Measurements from ENCODE around the gene SYCE3.
A peak's percentile ranks its signal among the peaks of the same experiment; 100 is the strongest.

SYCE3 gene

DNA sequence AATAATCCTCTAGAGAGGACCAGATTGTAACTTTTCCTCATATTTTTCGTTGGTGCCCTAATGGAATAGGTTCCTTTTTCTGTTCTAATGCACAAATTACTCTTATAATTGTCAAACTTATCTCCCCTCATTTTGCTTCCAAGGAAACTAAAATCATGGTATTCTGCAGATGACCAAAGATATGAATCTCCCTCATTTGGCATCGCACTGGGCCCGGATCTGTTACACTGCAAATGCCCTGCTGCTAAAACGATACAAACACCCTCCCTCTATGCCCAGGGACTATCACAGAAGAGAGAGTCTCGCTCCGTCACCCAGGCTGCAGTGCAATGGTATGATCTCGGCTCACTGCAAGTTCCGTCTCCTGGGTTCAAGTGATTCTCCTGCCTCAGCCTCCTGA lies 9.4 kb downstream of the SYCE3 start:
- H3K27ac ChIP-seq (ENCODE audit: low read depth, low read length): no peak overlapping the region
- H3K27me3 ChIP-seq (ENCODE audit: control insufficient read depth in 5 of 5, insufficient read depth in 4 of 5, low read length in 5 of 5): peaks cover 3 to 8% (median 7%) of the 10 kb centered on the region in 5 donors
- no peak overlapping the region for H3K9ac ChIP-seq (ENCODE audit: low read length in 5 of 5)
- no peaks in the 10 kb centered on the region for H3K36me3 ChIP-seq (ENCODE audit: control insufficient read depth in 5 of 5, insufficient read depth in 5 of 5, low read length in 5 of 5)
- no peaks in the 10 kb centered on the region for H3K9me3 ChIP-seq (ENCODE audit: control insufficient read depth in 5 of 5, low read length in 5 of 5)
- peaks cover 0 to 11% (median 8%) of the 10 kb centered on the region in 5 donors for H3K4me1 ChIP-seq (ENCODE audit: control insufficient read depth in 5 of 5, insufficient read depth in 5 of 5, low read length in 5 of 5)
- no peak overlapping the region for H3K4me3 ChIP-seq (ENCODE audit: low read depth in 1 of 5, low read length in 5 of 5)

DNA sequence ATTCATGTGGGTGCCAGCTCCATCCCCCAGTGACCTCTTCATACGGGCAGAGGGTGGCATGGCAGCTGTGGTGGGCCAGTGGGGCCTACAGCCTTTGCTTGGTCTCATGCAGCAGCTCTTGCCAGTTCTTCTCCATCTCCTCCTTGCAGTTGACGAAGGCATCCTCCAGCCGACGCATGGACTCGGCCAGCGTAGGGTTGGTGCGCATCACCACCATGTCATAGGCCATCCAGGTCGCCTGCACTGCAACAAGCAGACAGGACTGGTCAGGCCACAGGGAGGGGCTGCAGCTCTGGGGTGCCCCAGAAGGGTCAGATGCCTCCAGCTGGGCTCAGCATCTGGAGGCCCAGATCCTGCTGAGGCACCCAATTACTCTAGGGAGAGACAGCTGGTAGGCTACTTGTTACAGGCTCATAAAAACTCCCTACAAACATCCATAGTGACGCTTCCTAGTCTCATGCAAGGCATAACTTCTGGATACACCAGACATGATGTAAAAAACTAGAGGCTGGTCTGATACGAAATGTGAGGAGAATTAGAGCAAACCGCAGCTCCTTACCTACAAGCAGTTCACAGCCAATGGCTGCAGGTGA lies 11.5 kb downstream of the SYCE3 start:
- H3K9ac ChIP-seq (ENCODE audit: low read length in 5 of 5): no peak overlapping the region
- peaks cover 0 to 18% (median 11%) of the 10 kb centered on the region in 5 donors for H3K4me1 ChIP-seq (ENCODE audit: control insufficient read depth in 5 of 5, insufficient read depth in 5 of 5, low read length in 5 of 5)
- H3K36me3 ChIP-seq (ENCODE audit: control insufficient read depth in 5 of 5, insufficient read depth in 5 of 5, low read length in 5 of 5): no peaks in the 10 kb centered on the region
- H3K9me3 ChIP-seq (ENCODE audit: control insufficient read depth in 5 of 5, low read length in 5 of 5): no peaks in the 10 kb centered on the region
- no peak overlapping the region for H3K4me3 ChIP-seq (ENCODE audit: low read depth in 1 of 5, low read length in 5 of 5)
- no peak overlapping the region for H3K27ac ChIP-seq (ENCODE audit: low read depth, low read length)
- H3K27me3 ChIP-seq (ENCODE audit: control insufficient read depth in 5 of 5, insufficient read depth in 4 of 5, low read length in 5 of 5): peaks cover 12 to 20% (median 17%) of the 10 kb centered on the region in 5 donors

DNA sequence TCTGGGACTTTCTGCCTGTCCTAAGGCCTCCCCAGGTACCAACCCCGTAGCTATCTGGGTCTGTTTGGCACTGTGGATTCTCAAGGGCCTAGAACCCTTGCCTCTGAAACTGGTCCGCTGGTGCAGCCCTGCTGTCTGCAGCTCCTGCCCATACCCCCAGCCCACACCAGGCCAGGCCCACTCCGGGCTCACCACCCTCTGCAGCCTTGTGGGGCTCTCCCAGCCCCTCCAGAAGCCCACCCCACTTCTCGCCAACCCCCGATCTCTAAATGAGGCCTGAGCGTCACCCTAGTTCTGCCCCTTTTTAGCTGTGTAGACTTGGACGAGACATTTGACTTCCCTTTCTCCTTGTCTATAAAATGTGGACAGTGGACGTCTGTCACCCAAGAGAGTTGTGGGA lies 12.3 kb downstream of the SYCE3 start:
- no peak overlapping the region for H3K9ac ChIP-seq (ENCODE audit: low read length in 5 of 5)
- H3K36me3 ChIP-seq (ENCODE audit: control insufficient read depth in 5 of 5, insufficient read depth in 5 of 5, low read length in 5 of 5): no peaks in the 10 kb centered on the region
- H3K9me3 ChIP-seq (ENCODE audit: control insufficient read depth in 5 of 5, low read length in 5 of 5): no peaks in the 10 kb centered on the region
- H3K27ac ChIP-seq (ENCODE audit: low read depth, low read length): no peak overlapping the region
- peaks cover 14 to 25% (median 24%) of the 10 kb centered on the region in 5 donors for H3K27me3 ChIP-seq (ENCODE audit: control insufficient read depth in 5 of 5, insufficient read depth in 4 of 5, low read length in 5 of 5)
- no peak overlapping the region for H3K4me3 ChIP-seq (ENCODE audit: low read depth in 1 of 5, low read length in 5 of 5)
- H3K4me1 ChIP-seq (ENCODE audit: control insufficient read depth in 5 of 5, insufficient read depth in 5 of 5, low read length in 5 of 5): peaks cover 0 to 21% (median 11%) of the 10 kb centered on the region in 5 donors

DNA sequence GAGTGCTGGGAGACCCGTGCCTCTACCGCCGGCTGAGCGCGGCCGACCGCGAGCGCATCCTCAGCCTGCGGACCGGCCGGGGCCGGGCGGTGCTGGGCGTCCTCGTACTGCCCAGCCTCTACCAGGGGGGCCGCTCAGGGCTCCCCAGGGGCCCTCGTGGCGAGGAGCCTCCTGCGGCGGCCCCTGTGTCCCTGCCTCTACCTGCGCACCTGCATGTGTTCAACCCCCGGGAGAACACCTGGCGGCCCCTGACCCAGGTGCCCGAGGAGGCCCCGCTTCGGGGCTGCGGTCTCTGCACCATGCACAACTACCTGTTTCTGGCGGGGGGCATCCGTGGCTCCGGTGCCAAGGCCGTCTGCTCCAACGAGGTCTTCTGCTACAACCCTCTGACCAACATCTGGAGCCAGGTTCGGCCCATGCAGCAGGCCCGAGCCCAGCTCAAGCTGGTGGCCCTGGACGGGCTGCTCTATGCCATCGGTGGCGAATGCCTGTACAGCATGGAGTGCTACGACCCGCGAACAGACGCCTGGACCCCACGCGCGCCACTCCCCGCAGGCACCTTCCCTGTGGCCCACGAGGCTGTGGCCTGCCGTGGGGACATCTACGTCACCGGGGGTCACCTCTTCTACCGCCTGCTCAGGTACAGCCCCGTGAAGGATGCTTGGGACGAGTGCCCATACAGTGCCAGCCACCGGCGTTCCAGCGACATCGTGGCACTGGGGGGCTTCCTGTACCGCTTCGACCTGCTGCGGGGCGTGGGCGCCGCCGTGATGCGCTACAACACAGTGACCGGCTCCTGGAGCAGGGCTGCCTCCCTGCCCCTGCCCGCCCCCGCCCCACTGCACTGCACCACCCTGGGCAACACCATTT lies 13.6 kb downstream of the SYCE3 start:
- Histone ChIP-seq H3K4me3 (ENCODE audit: low read depth in 1 of 5, low read length in 5 of 5) (peak overlapping the region in 3 of 5 donors; percentile 31 to 54 (median 48)), H3K9ac (ENCODE audit: low read length in 5 of 5) (peak overlapping the region in 1 of 5 donors; percentile 20), H3K27me3 (ENCODE audit: control insufficient read depth in 5 of 5, insufficient read depth in 4 of 5, low read length in 5 of 5) (peaks cover 14 to 27% (median 24%) of the 10 kb centered on the region in 5 donors), H3K4me1 (ENCODE audit: control insufficient read depth in 5 of 5, insufficient read depth in 5 of 5, low read length in 5 of 5) (peaks cover 0 to 29% (median 17%) of the 10 kb centered on the region in 5 donors), H3K36me3 (ENCODE audit: control insufficient read depth in 5 of 5, insufficient read depth in 5 of 5, low read length in 5 of 5) (no peaks in the 10 kb centered on the region), H3K27ac (ENCODE audit: low read depth, low read length) (no peak overlapping the region), H3K9me3 (ENCODE audit: control insufficient read depth in 5 of 5, low read length in 5 of 5) (no peaks in the 10 kb centered on the region)

DNA sequence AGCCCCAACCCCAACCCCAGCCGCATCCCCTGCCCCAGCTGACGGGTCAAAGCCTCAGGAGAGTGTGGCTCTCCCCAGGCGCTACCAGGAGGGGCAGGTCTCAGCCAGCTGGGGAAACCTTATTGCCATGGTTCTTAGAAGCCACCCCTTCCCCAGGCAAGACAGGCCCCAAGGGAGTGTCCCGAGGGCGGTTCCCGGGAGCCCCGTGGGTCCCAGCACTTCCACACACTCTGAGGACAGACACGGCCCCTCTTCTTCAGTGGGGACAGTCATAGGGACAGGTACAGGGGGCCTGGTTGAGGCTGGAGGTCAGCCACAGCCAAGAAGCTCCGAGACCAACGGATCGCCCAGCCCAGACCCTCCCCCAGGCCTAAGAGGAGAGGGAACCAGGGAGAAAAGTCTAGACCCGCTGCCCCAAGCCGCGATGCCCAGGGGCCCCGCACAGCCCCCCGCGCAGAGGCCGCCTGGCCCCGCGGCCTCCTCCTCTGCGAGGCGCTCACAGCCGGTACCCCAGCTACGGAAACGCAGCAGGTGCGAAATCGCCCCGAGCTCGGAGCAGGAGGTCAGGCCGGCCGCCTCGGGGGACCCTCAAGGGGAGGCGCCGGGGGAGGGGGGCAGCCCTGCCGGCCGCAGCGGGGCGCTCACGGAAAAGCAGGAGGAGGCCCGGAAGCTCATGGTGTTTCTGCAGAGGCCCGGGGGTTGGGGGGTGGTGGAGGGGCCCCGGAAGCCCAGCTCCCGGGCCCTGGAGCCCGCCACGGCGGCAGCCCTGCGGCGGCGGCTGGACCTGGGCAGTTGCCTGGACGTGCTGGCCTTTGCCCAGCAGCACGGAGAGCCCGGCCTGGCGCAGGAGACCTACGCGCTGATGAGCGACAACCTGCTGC lies 14.4 kb downstream of the SYCE3 start:
- no peak overlapping the region for H3K27ac ChIP-seq (ENCODE audit: low read depth, low read length)
- peaks cover 14 to 27% (median 24%) of the 10 kb centered on the region in 5 donors for H3K27me3 ChIP-seq (ENCODE audit: control insufficient read depth in 5 of 5, insufficient read depth in 4 of 5, low read length in 5 of 5)
- H3K36me3 ChIP-seq (ENCODE audit: control insufficient read depth in 5 of 5, insufficient read depth in 5 of 5, low read length in 5 of 5): no peaks in the 10 kb centered on the region
- peak overlapping the region in 2 of 5 donors; percentile 17 to 20 for H3K9ac ChIP-seq (ENCODE audit: low read length in 5 of 5)
- no peaks in the 10 kb centered on the region for H3K9me3 ChIP-seq (ENCODE audit: control insufficient read depth in 5 of 5, low read length in 5 of 5)
- H3K4me3 ChIP-seq (ENCODE audit: low read depth in 1 of 5, low read length in 5 of 5): peak overlapping the region in 3 of 5 donors; percentile 31 to 54 (median 48)
- H3K4me1 ChIP-seq (ENCODE audit: control insufficient read depth in 5 of 5, insufficient read depth in 5 of 5, low read length in 5 of 5): peaks cover 0 to 34% (median 21%) of the 10 kb centered on the region in 5 donors

DNA sequence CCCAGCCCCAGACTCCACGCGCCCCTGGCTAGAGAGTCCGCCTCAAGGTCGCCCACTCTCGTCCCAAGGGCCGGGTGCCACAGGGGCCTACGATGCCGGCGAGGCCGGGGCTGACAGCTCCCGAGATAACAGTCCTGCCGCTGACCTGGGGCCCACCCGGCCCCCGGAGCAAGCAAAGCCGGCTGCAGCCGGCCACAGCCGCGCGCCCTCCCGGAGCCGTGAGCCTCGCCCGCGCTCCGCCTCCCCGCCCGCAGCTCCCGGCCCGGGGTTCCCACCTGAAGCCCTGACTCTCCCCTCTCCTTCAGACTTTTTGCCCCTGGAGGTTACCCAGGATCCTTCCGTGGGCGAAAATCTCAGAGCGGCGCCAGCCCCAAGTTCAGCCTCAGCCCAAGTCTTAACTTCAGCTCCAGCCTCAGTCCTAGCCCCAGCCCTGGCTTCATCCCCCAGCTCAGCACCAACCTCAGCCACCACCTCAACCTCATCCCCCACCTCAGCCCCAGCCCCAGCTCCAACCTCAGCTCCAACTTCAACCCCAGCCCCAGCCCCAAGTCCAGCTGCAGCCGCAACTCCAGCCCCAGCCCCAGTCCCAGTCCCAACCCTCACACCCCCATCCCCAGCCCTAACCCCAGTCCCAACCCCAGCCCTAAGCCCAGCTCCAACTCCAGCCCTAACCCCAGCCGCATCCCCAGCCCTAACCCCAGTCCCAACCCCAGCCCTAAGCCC lies 15.3 kb downstream of the SYCE3 start:
- no peak overlapping the region for H3K4me3 ChIP-seq (ENCODE audit: low read depth in 1 of 5, low read length in 5 of 5)
- peaks cover 14 to 27% (median 24%) of the 10 kb centered on the region in 5 donors for H3K27me3 ChIP-seq (ENCODE audit: control insufficient read depth in 5 of 5, insufficient read depth in 4 of 5, low read length in 5 of 5)
- peaks cover 3 to 34% (median 21%) of the 10 kb centered on the region in 5 donors for H3K4me1 ChIP-seq (ENCODE audit: control insufficient read depth in 5 of 5, insufficient read depth in 5 of 5, low read length in 5 of 5)
- no peak overlapping the region for H3K27ac ChIP-seq (ENCODE audit: low read depth, low read length)
- no peak overlapping the region for H3K9ac ChIP-seq (ENCODE audit: low read length in 5 of 5)
- no peaks in the 10 kb centered on the region for H3K9me3 ChIP-seq (ENCODE audit: control insufficient read depth in 5 of 5, low read length in 5 of 5)
- H3K36me3 ChIP-seq (ENCODE audit: control insufficient read depth in 5 of 5, insufficient read depth in 5 of 5, low read length in 5 of 5): no peaks in the 10 kb centered on the region

DNA sequence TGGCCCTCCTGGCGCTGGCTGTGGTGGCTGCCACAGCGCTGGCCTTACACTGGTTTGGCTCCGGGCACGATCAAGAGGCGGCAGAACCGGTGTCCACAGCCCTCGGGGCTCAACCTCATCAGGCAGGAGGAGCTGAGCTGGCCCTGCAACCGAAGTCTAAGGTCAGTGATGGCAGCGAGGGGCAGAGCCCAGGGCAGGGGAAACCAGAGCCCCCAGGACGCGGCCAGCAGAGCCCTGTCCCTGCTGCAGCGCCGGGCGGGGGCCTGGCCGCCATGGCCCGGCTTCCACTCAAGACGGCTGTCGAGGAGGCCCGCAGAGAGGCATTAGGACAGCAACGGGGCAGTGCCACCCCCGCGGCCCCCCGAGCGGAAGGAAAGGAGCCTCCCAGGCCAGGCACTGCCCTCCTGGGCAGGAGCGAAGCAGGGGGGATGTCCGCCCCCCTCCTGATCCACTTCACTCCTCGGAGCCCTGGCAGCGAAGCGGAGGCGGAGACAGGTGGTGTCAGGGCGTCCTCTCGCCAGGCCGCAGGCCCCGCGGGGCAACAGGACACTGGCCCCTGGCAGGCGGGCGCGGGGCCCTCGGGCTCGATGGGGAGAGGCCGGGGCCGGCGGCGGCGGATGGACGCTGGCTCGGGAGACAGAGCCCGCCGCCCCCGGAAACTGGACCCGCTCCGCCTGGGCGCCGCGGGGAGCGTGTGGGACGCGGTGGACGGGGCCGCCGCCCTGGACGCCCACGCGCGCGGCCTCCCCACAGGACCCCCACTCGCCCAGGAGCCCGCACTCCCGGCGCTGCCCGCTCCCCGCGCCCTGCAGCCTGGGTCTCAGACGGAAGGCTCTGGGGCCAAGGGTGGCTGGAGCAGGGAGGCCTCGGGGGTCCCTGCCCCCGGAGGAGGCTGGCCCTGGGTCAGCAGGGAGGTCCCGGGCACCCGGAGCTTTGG lies 16.1 kb downstream of the SYCE3 start:
- H3K36me3 ChIP-seq (ENCODE audit: control insufficient read depth in 5 of 5, insufficient read depth in 5 of 5, low read length in 5 of 5): no peaks in the 10 kb centered on the region
- no peak overlapping the region for H3K27ac ChIP-seq (ENCODE audit: low read depth, low read length)
- H3K9me3 ChIP-seq (ENCODE audit: control insufficient read depth in 5 of 5, low read length in 5 of 5): no peaks in the 10 kb centered on the region
- no peak overlapping the region for H3K4me3 ChIP-seq (ENCODE audit: low read depth in 1 of 5, low read length in 5 of 5)
- no peak overlapping the region for H3K9ac ChIP-seq (ENCODE audit: low read length in 5 of 5)
- peaks cover 4 to 34% (median 21%) of the 10 kb centered on the region in 5 donors for H3K4me1 ChIP-seq (ENCODE audit: control insufficient read depth in 5 of 5, insufficient read depth in 5 of 5, low read length in 5 of 5)
- peaks cover 14 to 27% (median 24%) of the 10 kb centered on the region in 5 donors for H3K27me3 ChIP-seq (ENCODE audit: control insufficient read depth in 5 of 5, insufficient read depth in 4 of 5, low read length in 5 of 5)

DNA sequence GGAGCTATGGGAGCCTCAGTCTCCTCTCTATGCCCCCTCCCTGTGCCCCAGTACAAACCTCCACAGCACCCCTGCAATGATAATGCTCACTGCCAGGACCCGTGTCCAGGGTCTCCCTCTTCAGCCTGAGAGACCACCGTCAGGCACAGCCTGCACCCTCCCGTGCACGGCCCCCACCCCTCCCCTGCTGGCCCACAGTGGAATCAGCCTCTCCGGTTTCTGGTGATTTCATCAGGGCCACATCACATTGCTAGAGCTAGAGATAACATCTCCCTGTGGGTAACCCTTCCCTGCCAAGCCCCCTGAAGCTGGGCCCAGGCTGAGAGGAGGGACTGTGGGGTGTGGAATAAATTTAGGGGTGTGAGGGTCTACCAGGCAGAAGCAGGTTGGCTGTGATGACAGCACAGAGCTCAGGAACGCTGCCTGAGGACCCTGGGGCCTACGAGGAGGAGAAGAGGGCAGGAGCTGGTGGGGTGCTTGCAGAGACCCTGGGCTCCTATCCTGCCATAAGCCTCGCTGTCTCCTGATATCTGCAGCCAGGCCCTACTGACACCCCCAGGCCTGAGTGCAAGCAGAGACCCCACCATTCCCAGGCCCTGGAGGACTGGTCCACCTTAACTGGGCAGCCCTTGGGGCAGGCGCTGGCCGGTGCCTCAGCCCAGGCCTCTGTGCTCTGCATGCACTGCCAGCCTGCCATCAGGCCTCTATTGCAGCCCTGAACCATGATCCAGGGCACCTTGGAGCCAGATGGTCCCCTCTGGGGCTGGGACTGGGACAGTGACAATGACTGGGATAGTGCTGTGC lies 17.0 kb downstream of the SYCE3 start, which contains the start of gene KLHDC7B:
Gene KLHDC7B (plus strand): TSS at position 378 of the 804 bp plus-strand sequence. CDS start 345 bp downstream, at position 723.
- Histone ChIP-seq H3K27ac (ENCODE audit: low read depth, low read length) (no peak within 1 kb of the TSS), H3K9ac (ENCODE audit: low read length in 5 of 5) (peak within 1 kb of the TSS in 2 of 5 donors; percentile 24 to 28), H3K9me3 (ENCODE audit: control insufficient read depth in 5 of 5, low read length in 5 of 5) (no peaks in the 10 kb centered on the region), H3K4me1 (ENCODE audit: control insufficient read depth in 5 of 5, insufficient read depth in 5 of 5, low read length in 5 of 5) (peaks cover 4 to 38% (median 24%) of the 10 kb centered on the region in 5 donors), H3K36me3 (ENCODE audit: control insufficient read depth in 5 of 5, insufficient read depth in 5 of 5, low read length in 5 of 5) (no peaks in the 10 kb centered on the region), H3K27me3 (ENCODE audit: control insufficient read depth in 5 of 5, insufficient read depth in 4 of 5, low read length in 5 of 5) (peaks cover 14 to 27% (median 24%) of the 10 kb centered on the region in 5 donors), H3K4me3 (ENCODE audit: low read depth in 1 of 5, low read length in 5 of 5) (no peak within 1 kb of the TSS)
